ENCODE data around the gene R3HDM2.

Gene R3HDM2

DNA sequence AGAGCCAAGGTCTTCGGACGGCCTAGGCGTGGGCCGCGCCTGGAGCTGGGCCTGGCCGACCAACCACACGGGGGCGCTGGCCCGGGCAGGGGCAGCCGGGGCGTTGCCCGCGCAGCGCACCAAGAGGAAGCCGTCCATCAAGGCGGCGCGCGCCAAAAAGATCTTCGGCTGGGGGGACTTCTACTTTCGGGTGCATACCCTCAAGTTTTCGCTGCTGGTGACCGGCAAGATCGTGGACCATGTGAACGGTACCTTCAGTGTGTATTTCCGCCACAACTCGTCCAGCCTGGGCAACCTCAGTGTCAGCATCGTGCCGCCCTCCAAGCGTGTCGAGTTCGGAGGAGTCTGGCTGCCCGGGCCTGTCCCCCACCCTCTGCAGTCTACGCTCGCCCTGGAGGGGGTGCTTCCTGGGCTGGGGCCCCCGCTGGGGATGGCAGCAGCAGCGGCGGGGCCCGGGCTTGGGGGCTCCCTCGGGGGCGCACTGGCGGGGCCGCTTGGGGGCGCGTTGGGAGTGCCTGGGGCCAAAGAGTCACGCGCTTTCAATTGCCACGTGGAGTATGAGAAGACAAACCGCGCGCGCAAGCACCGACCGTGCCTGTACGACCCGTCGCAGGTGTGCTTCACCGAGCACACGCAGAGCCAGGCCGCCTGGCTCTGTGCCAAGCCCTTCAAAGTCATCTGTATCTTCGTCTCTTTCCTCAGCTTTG, 205.7 kb downstream of the R3HDM2 start:
- no peak for DNase-seq

DNA sequence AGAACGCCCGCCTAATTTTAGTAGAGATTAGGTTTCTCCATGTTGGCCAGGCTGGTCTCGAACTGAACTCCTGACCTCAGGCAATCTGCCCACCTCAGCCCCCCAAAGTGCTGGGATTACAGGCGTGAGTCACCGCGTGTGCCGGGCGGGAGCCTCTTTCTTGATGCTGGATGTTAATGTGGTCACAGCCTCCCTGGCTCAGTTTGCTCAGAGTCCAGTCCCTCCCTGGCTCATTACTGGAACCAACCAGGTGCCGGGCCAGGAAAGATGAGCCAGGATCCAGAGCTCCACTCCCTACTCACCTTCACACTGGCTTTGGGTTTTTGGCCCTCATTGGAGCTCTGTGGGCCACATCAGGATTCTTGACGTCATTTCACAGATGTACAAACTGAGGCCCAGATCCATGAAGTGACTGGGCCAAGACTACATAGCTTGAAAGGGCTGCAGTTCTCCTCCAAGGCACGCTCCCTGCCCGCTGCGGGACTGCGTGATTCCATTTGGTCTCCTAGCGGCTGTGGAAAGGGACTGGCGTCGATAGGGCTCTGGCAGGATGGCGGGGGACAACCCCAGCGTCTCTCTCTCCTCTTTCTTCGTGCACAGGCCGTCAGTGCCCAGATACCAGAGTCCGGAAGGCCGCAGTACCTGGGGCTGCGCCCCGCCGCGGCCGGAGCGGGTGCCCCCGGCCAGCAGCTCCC, 206.4 kb downstream of the R3HDM2 start:
- no peak for DNase-seq

DNA sequence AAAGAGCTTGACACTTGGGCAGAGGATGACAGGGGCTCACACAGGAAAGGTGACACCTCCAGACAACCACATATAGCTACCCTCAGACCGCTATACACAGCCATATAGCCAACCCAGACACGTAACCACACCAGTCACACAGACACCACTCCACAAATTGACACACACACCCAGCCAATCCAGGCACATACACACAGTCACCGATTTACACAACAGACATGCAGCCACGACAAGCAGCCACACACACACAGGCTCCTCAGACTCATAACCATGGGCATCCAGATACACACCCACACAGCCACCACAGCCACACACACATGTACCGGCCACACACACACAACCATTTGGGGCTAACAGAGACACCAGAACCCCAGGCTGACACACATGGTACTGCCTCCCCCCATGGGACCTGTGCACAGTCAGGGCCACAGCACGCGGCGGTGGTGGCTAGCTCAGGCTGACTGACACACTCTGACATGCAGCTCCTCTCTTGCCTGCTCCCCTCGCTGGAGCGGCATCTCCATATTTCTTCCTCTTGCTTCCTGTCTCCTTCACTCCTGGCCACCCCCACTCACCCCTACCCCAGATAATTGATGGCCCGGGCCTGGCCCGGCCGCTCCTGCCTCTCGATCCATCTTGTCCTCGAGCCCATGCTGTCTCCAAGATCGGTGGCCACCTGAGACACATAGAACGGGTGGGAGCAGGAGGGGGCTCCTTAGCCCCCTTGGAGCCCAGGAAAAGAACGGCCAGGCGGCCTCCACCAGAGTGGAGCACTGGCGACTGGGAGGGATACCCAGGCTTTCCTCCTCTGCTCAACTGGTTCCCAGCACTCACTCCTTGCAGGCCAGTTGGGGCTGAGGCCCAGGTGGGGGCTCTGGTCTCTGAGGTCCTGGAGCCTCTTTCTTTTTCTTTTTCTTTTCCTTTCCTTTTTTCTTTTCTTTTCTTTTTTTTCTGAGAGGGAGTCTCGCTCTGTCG, 207.4 kb downstream of the R3HDM2 start:
- DNase-seq, result no peak

DNA sequence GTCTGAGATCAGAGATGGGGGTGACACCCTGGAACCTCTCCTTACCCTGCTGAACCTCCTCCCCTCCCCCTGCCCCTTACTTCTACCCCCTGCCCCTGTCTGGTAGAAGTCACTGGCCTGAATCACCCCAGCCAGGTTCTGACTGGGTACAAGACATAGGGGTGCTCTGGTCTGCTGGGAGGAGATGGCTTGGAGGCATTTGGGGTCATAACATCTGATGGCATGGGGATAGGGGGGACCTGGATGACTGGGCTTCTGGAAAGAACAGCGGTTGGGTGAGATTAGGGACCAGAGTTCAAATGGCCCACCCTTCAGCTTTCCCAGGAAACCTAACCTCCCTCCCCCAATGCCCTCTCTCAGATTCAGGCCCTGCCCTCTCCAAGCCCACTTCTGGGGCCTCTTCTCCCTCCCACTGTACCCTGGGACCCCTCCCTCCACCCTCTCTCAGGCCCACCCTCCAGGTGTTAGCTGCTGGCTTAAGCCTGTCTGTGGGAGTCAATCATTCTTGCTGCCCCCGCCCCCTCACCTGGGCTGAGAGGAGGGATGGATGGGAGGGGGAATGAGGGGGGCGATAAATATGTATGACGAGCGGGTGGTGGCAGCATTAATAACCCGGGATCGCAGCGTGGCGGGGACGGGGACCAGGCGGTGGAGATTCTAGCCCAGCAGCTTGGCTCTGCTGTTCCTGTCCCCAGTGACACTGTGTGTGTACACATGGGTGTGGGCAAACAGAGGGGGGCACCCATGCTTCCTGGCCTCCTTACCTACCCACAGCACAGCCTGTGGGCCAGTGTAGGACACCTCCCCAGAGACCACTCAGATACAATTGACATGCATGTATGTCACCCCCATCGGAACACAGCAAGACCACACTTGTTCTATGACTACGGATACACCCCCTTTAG, 208.3 kb downstream of the R3HDM2 start:
- DNase-seq, result no peak

DNA sequence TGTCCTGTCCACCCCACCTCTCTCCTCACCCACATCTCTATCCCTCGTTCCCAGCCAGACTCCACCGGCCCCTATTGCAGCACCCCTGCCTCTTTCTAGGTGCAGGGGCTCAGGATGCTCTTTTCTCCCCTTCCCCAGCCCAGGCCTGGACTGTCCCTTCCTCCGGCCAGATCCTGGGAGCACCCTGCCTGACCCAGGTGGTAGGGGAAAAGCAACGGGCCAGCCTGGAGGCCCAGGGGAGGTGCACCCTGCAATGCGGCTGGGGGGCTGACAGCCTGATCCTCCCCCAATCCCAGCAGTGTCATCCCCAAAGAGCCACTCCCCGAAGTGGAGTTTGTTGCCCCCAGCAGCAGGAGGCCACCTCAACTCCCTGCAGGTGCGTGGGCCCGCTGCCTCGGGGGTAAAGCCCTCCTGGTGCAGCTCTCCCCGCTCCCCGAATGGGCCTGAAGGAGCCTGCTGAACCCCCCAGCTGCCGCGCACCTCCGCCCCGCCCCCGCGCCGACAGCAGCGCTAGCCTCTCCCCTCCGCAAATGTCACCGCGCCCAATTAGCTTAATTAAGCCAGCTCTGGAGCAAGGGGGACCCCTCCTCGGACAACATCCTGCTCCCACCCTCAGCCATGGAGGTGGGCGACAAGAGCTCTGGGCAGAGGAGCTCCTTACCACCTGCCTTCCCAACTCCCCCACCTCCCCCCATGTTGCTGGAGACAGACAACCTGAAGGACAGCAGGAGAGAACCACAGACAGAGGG, 209.5 kb downstream of the R3HDM2 start:
- no peak for DNase-seq

DNA sequence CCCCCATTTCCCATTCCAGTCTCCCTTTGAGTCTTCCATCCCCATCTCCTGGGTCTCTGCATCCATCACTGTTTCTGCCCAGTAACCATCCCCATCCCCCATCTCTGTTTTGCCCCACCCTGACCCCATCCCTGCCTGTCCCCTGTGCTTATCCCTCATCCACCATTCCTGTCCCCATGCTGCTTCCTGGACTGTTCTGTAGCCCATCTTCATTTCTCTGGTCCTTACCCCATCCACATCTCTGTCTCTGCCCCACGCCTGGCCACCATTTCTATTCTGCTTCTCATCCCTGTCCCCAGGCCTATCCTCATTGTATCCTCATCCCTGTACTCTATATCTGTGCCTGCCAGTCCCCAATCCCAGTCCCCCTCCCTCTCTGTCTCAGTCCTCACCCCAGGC, 210.1 kb downstream of the R3HDM2 start:
- no peak for DNase-seq

DNA sequence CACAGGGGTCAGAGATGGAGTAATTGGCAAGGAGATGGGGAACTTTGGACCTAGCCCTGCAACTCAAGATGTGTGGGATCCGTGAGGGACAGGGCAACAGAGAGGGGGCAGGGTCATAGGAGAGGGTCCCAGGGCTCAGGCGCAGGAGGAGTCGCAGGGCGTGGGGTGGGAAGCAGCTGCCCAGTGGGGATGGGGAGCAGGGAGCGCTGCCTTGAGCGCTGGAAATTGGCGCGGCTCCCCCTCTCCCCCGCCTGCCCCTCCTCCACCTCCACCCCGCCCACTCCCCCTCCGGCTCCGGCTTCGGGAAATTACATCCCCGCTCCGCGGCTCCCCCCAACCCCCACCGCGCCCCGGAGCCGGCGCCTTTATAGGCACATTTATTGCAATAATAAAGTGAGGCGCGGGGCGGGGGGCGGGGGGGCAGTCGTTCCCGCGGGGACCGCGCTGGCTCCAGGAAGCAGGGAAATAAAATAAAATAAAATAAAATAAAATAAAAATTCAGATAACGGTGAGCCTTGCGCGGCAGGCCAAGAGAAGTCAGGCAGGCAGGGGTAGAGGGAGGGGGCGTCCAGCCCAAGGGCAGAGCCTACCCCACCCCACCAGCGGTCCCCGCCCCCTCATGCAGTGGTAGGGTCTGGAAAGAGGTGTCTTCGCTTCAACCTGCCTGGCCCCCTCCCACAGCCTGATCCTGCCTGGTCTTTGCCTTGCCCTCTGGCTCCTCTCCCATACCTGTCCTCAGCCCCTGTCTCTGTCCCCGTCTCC, 210.7 kb downstream of the R3HDM2 start:
- no peak for DNase-seq

DNA sequence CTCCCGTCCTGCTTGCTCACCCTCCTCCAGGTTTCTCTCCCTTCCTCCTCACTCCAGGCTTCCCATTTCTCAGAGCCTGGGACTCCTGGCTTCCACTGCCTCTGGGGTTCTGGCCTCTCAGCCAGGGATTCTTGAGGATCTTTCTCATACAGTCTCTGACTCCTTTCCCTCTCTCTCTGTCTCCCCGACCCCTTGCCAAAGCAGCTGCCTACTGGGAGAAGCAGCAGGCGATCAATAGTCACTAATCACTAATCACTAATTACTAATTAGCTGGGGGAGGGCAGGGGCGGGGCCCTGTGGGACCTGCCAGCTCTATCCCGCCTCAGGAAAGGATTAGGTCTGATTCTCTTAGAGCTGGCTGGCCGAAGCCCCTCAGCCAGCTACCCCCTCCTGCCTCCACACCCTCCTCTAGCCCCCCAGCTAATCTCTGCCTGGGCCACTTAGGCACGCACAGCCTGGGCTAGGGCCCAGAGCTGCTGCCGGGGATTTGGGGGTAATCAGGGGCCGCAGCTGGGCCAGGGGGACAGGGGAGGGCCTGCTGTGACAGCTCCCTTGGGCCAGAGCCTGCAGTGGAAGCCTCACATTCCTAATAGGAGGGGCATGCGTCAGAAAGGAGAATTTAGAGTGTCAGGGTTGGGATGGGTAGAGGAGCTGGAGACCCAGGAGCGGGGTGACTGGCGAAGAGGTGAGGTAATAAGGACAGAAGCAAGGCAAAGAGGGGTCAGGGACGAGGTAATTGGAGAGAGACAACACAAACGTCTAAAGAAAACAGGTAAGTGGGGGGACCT, 211.4 kb downstream of the R3HDM2 start:
- DNase-seq, result no peak

DNA sequence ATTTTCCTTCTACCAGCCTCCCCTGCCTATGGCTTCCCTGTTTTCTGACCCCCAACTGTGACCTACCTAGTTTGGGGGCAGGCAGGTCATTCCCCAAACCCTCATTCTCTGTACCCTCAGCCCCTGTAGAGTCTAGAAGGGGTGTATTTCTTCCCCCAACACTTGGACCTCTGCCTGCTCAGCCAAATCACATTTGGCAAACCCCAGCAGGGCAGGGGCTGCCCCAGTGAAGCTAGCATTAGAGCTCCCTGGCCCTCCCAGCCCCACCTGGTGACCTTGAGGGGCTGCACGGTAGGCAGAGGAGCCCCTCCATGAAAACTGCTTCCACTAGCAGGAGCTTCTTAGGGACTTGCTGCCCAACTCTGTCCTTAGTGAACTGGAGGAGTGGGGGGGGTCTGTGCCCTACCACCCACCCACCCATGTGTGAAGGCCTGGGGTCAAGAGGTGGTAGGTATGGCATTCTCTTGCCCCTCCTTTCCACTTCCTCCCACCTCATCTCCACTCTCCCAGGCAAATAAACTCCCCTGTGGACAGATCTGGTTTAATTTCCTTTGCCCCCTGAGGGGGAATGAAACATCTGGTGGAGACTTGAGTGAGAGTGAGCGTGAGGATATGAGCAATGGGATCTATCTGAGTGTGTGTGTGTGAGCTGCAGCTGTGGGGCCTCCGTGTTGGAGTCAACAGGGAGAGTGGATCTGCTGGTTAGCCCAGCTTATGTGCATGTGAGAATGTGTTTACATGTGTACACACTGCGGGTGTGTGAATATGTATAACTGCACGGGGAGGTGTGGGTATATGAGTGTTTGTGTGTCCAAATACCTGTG, 212.6 kb downstream of the R3HDM2 start:
- no peak for DNase-seq

DNA sequence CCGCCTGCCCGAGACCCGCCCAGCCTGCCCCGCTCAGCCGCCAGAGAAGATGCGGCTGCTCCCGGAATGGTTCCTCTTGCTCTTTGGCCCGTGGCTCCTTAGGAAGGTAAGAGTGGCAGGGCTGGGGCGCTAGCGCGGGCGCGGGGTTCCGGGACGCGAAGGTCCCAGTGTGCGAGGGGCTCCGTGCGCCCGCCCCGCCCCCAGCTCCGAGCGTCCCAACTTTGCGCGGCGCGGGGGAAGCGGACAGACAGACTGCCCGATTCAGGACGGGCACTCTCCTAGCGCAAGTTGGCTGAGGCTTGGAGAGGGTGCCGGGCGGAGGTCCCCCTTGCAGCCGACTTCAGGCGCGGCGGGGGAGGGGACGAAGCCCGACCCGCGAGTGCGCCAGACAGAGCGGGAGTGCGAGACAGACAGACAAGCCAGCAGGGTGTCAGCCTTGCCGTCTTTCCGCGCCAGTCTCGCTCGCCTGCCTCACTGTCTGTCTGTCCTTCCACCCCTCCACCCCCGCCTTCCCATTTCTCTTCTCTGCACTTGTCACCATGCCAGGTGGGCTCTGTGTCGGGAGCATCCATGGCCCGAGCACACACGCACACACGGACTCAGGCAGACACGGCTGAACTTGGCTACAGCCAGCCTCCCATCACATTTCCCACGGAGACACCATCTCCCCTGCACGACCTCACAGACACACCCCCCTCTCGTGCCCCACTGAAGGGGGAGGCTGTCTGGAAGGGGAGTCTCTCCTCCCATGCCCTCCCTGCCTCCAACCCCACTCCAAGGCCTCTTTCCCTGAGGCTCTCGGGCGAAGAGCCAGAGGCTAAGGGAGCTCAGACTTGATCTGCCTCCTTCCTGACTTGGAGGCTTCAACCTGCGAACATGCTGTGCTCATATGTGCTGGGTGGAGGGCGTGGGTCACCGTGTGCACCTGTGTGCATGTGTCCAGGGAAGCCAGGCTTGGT, 213.6 kb downstream of the R3HDM2 start:
- DNase-seq, result no peak

DNA sequence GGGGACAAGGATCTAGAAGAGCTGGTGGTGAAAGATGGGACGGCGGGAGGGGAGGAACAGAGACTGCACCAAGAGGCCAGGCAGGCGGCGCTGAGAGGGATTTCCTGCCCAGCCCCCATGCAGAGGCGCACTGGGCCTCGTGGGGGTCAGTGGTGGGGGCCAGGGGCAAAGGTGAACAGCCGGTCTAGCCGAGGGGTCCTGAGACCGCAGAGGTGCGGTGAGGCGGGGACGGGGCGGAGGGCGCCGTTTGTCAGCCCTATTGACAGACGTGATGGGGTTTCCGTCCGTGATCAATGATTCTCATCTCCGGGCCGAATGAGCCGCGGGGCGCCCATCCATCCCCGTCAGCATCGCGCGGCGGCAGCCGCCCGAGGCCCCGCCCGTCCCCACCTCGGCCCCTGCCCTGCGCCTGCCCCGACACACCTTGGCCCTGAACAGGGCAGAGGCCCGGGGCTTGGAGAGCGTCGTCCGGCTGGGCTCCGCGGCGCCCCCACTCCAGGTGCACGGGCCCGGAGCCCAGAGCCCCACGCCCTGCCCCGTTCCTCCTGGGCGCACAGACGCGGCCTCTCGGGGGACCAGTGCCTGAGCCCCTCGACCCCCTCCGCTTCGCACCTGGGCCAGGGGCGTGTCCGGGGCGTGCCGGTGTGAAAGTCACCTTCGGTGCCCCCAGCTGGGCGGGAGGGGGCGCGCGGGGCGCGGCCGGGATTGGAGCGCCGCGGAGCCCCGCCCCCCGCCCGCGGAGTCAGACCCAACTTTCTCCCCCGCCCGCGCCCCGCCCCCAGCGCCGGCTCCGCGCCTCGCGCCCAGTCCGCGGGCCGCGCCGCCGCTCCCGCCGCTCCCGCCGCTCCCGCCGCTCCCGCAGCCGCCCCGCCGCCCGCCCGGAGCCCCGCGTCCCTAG, 214.6 kb downstream of the R3HDM2 start, which contains the start of gene NXPH4:
Gene NXPH4 (plus strand): TSS at position 781 of the 898 bp plus-strand sequence. CDS start 176 bp downstream, outside the sequence.
- no peak for DNase-seq

DNA sequence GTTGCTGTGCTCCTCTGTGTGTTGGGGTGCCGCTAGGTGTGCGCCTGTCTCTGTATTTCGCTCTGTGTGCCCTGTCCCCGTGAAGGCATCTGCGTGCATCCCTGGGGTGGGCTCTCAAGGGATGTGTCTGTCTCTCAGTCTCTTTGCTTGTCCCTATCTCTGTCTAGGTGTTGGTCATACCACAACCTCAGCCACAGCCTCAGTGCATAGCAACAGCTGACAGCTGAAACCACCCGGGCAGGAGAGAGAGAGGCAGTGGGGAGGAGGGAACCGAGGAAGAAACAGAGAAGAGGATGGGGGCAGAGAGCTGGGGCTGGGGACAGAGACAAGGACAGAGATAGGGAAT, 215.2 kb downstream of the R3HDM2 start:
- no peak for DNase-seq

DNA sequence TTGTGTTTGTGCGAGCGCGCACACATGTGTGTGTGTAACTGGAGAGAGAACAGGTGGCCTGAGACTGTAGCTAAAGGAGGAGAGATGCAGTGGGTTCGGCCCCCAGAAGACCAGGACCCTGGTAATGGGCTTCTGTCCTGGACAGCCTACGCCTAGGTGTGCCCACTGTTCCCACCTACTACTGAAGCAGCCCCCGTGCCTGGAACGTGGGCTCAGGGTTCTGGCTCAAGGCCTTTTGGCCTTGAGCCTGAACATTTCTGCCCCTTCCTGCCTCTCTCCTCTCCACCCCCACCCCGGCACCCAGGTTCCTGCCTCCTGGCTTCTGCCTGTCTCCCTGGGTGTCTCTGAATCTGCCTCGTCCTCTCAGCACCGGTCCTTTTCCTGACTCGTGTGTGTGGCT, 215.8 kb downstream of the R3HDM2 start:
- no peak for DNase-seq

DNA sequence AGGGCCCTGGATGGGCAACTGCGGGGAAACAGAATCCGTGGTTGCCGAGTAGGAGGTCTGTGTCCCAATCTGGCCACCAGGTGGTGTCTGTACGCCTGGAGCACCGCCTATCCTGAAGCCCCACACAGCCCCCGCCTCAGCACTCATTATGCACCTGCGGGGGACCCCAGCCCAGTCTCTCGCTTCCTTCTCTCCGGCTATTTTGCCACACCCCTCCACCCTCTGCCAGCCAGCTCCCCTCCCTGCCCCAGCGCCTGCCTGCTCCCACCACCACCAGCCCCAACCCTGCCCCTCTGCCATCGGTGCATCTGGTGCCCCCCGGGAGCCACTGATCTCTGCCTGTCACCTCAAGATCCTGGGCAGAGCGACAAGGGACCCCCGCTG, 216.5 kb downstream of the R3HDM2 start:
- DNase-seq, result peak; percentile 35 to 69

DNA sequence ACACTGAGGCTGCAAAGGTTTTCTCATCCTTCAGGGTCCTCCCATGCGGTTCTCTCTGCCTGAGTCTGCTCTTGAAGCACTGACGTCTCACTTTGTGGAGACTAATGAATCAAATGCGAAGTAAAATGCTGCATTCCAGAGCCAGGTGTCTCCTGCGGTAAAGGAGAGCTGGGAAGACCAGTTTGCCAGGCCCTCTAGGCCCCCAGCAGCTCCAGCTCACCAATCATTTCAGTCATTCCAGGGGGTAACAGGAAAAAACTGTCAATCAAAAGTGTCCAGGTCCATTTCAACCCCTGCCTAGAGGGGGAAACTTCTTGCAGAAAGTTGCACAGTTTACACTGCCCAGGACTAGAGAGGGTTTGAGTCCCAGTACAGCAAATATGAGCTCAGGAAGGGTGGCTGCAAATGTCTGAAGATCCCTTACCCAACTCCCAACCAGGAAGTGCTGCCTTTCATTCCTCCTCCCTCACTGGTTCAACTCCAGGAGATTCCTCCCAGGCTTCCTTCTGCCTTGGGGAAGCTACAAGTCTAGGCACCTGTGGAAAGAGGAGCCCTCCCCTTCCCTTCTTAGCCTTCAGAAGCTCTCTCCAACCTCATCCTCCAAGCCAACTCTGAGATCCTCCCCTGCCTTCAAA, 217.0 kb downstream of the R3HDM2 start:
- DNase-seq, result no peak

DNA sequence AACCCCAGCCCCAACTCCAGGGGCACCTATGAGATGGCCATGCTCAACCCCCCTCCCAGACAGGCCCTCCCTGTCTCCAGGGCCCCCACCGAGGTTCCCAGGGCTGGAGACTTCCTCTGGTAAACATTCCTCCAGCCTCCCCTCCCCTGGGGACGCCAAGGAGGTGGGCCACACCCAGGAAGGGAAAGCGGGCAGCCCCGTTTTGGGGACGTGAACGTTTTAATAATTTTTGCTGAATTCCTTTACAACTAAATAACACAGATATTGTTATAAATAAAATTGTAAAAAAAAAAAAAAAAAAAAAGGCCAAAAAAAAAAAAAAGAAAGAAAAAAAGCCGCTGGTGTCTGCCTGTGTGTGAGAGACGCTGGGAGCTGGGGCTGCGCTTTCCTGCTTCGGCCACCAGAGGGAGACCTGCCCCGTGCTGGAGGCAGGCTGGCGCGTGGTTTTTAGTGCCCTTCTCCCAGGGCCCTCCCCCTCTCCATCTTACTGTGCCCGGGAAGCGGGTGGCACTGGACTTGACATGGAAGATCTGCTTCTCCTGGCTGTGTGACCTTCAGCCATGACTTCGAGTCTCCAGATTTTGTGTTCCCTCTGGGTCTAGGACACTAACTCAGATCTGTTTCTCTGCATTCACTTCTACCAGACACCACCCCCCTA, 217.7 kb downstream of the R3HDM2 start:
- peak; percentile 62 to 83 for DNase-seq

Data from SW 1271 (cell line).